ENCODE results near the gene XYLT1. TPM values are rescaled to one million over a fixed set of nuclear protein-coding genes. Genes with fewer than 3 reads are reported as not detected.
A peak's percentile ranks its signal among the peaks of the same experiment; 100 is the strongest.

Gene XYLT1
- total RNA-seq, 3 donors from 2014 or later (not counting 1 experiment from before 2014, with no cell fraction given): 40.9 to 55.5 (median 43.8) TPM

GRCh38 chr16:17278988-17279387 lies 191.8 kb downstream of the XYLT1 start:
- WGBS (ENCODE audit: insufficient coverage): 51% methylated on average over 5 of the region's 5 CpGs
- no peak for TF ChIP-seq CTCF (IDR thresholded peaks at IDR 0.05)
- Histone ChIP-seq H3K27ac (ENCODE audit: low read length) (no peak overlapping the region), H3K27me3 (ENCODE audit: control insufficient read depth, insufficient read depth, low read length) (no peaks in the 10 kb centered on the region), H3K4me1 (ENCODE audit: control insufficient read depth, insufficient read depth, low read length) (peaks cover 38% of the 10 kb centered on the region), H3K4me3 (ENCODE audit: low read length) (no peak overlapping the region), H3K9me3 (ENCODE audit: control insufficient read depth, insufficient read depth, low read length) (no peaks in the 10 kb centered on the region), H3K36me3 (ENCODE audit: control insufficient read depth, insufficient read depth, low read length) (no peaks in the 10 kb centered on the region)
- no peak overlapping the region for H3K4me3 Mint-ChIP-seq
- ATAC-seq: no peak
- intact Hi-C loops (cut with micrococcal nuclease): loop anchor here (10.0 kb wide), 1 partner anchor 136 kb away; no protein-coding TSS in a partner anchor
- no peak overlapping the region for H3K27ac Mint-ChIP-seq
- peaks cover 66 to 68% of the 10 kb centered on the region in 2 donors for H3K4me1 Mint-ChIP-seq
- H3K27me3 Mint-ChIP-seq (ENCODE audit: low read depth in 2 of 2): no peaks in the 10 kb centered on the region
- DNase-seq: no peak
- no peaks in the 10 kb centered on the region for H3K36me3 Mint-ChIP-seq
- no peaks in the 10 kb centered on the region for H3K9me3 Mint-ChIP-seq

- WGBS (ENCODE audit: insufficient coverage): 58% methylated on average over 10 of the region's 10 CpGs
- peaks cover 42% of the 10 kb centered on the region for H3K4me1 ChIP-seq (ENCODE audit: control insufficient read depth, insufficient read depth, low read length)
- TF ChIP-seq CTCF (IDR thresholded peaks at IDR 0.05): no peak
- no peaks in the 10 kb centered on the region for H3K27me3 ChIP-seq (ENCODE audit: control insufficient read depth, insufficient read depth, low read length)
- no peaks in the 10 kb centered on the region for H3K36me3 ChIP-seq (ENCODE audit: control insufficient read depth, insufficient read depth, low read length)
- no peak overlapping the region for H3K27ac ChIP-seq (ENCODE audit: low read length)
- H3K27ac Mint-ChIP-seq: no peak overlapping the region
- H3K27me3 Mint-ChIP-seq (ENCODE audit: low read depth in 2 of 2): no peaks in the 10 kb centered on the region
- no peaks in the 10 kb centered on the region for H3K9me3 ChIP-seq (ENCODE audit: control insufficient read depth, insufficient read depth, low read length)
- DNase-seq: peak in 1 of 2 donors; percentile 37
- no peak overlapping the region for H3K4me3 Mint-ChIP-seq
- H3K9me3 Mint-ChIP-seq: no peaks in the 10 kb centered on the region
- no peak overlapping the region for H3K4me3 ChIP-seq (ENCODE audit: low read length)
- ATAC-seq: no peak
- intact Hi-C loops (cut with micrococcal nuclease): loop anchor here (10.0 kb wide), 1 partner anchor 137 kb away; no protein-coding TSS in a partner anchor
- peaks cover 61 to 64% of the 10 kb centered on the region in 2 donors for H3K4me1 Mint-ChIP-seq
- H3K36me3 Mint-ChIP-seq: no peaks in the 10 kb centered on the region
Measured at GRCh38 chr16:17277981-17278381, 192.8 kb downstream of the XYLT1 start.

GRCh38 chr16:17276610-17277009 lies 194.2 kb downstream of the XYLT1 start:
- Histone ChIP-seq H3K4me1 (ENCODE audit: control insufficient read depth, insufficient read depth, low read length) (peaks cover 37% of the 10 kb centered on the region), H3K27me3 (ENCODE audit: control insufficient read depth, insufficient read depth, low read length) (no peaks in the 10 kb centered on the region), H3K4me3 (ENCODE audit: low read length) (no peak overlapping the region), H3K9me3 (ENCODE audit: control insufficient read depth, insufficient read depth, low read length) (no peaks in the 10 kb centered on the region), H3K36me3 (ENCODE audit: control insufficient read depth, insufficient read depth, low read length) (no peaks in the 10 kb centered on the region), H3K27ac (ENCODE audit: low read length) (no peak overlapping the region)
- no peak for DNase-seq
- WGBS (ENCODE audit: insufficient coverage): 93% methylated on average over 9 of the region's 10 CpGs
- intact Hi-C loops (cut with micrococcal nuclease): loop anchor here (10.0 kb wide), 1 partner anchor 138 kb away; no protein-coding TSS in a partner anchor
- H3K4me1 Mint-ChIP-seq: peaks cover 59 to 61% of the 10 kb centered on the region in 2 donors
- H3K27ac Mint-ChIP-seq: peak overlapping the region in 1 of 2 donors; percentile 78
- no peak for TF ChIP-seq CTCF (IDR thresholded peaks at IDR 0.05)
- ATAC-seq: no peak
- no peaks in the 10 kb centered on the region for H3K36me3 Mint-ChIP-seq
- H3K9me3 Mint-ChIP-seq: no peaks in the 10 kb centered on the region
- no peaks in the 10 kb centered on the region for H3K27me3 Mint-ChIP-seq (ENCODE audit: low read depth in 2 of 2)
- H3K4me3 Mint-ChIP-seq: no peak overlapping the region

- intact Hi-C loops (cut with micrococcal nuclease): loop anchor here (10.0 kb wide), 1 partner anchor 139 kb away; no protein-coding TSS in a partner anchor
Measured at GRCh38 chr16:17276010-17276530, 194.7 kb downstream of the XYLT1 start.

More at GRCh38 chr16:17276010-17276530, 194.7 kb downstream of the XYLT1 start:
- peaks cover 37% of the 10 kb centered on the region for H3K4me1 ChIP-seq (ENCODE audit: control insufficient read depth, insufficient read depth, low read length)
- ATAC-seq (no peak), DNase-seq (no peak)
- Mint-ChIP-seq H3K27ac (peak overlapping the region in 1 of 2 donors; percentile 78), H3K27me3 (ENCODE audit: low read depth in 2 of 2) (no peaks in the 10 kb centered on the region), H3K4me3 (no peak overlapping the region), H3K9me3 (no peaks in the 10 kb centered on the region), H3K36me3 (no peaks in the 10 kb centered on the region), H3K4me1 (peaks cover 65 to 66% of the 10 kb centered on the region in 2 donors)
- H3K9me3 ChIP-seq (ENCODE audit: control insufficient read depth, insufficient read depth, low read length): no peaks in the 10 kb centered on the region
- H3K27me3 ChIP-seq (ENCODE audit: control insufficient read depth, insufficient read depth, low read length): no peaks in the 10 kb centered on the region
- no peaks in the 10 kb centered on the region for H3K36me3 ChIP-seq (ENCODE audit: control insufficient read depth, insufficient read depth, low read length)
- no peak overlapping the region for H3K4me3 ChIP-seq (ENCODE audit: low read length)
- WGBS (ENCODE audit: insufficient coverage): 64% methylated on average over 3 of the region's 4 CpGs
- no peak for TF ChIP-seq CTCF (IDR thresholded peaks at IDR 0.05)
- no peak overlapping the region for H3K27ac ChIP-seq (ENCODE audit: low read length)

Data from natural killer cell (primary cell).